DMS53 treated with DMSO at 0.1 percent for 48 hours (cell line): ENCODE data around the gene RAP2A.

ENCODE experiments used
- DNase-seq: peaks from one replicate; lab custom pipeline; 2025; ENCODE audit not compliant: unreplicated experiment; lab: John Stamatoyannopoulos, UW

Gene RAP2A

GRCh38 chr13:97422118-97423054, 11.6 kb upstream of the RAP2A start:
- DNase-seq: no peak

GRCh38 chr13:97423300-97424045, 10.5 kb upstream of the RAP2A start:
- no peak for DNase-seq

- DNase-seq: no peak
These were observed 8.4 kb upstream of the RAP2A start for GRCh38 chr13:97425590-97425989.

- DNase-seq: no peak
These were observed 7.3 kb upstream of the RAP2A start for GRCh38 chr13:97426695-97427094.

- DNase-seq: no peak
These were observed 4.3 kb upstream of the RAP2A start for GRCh38 chr13:97429681-97430081.

- no peak for DNase-seq
These were observed 3.7 kb upstream of the RAP2A start for GRCh38 chr13:97430296-97430695.

- no peak for DNase-seq
These were observed 2.7 kb upstream of the RAP2A start for GRCh38 chr13:97431171-97431764.

GRCh38 chr13:97432232-97432916, 1.6 kb upstream of the RAP2A start:
- DNase-seq: no peak

GRCh38 chr13:97432917-97433726, 847 bp upstream of the RAP2A start:
- peak; percentile 84 for DNase-seq

GRCh38 chr13:97434397-97435201, 630 bp downstream of the RAP2A start:
- DNase-seq: no peak

GRCh38 chr13:97435323-97435722, 1.4 kb downstream of the RAP2A start:
- no peak for DNase-seq

GRCh38 chr13:97435794-97436193, 1.8 kb downstream of the RAP2A start:
- DNase-seq: no peak

GRCh38 chr13:97436845-97437244, 2.9 kb downstream of the RAP2A start:
- DNase-seq: no peak

- DNase-seq: no peak
These were observed 3.8 kb downstream of the RAP2A start for GRCh38 chr13:97437729-97438128.

- no peak for DNase-seq
These were observed 5.1 kb downstream of the RAP2A start for GRCh38 chr13:97438856-97439595.

- no peak for DNase-seq
These were observed 6.7 kb downstream of the RAP2A start for GRCh38 chr13:97440598-97441170.

GRCh38 chr13:97441368-97441767, 7.4 kb downstream of the RAP2A start:
- DNase-seq: no peak

- DNase-seq: peak; percentile 43
These were observed 11.7 kb downstream of the RAP2A start for GRCh38 chr13:97445522-97446187.
